ENCODE data around the gene ZMIZ1.
A peak's percentile ranks its signal among the peaks of the same experiment; 100 is the strongest.

Gene ZMIZ1

DNA sequence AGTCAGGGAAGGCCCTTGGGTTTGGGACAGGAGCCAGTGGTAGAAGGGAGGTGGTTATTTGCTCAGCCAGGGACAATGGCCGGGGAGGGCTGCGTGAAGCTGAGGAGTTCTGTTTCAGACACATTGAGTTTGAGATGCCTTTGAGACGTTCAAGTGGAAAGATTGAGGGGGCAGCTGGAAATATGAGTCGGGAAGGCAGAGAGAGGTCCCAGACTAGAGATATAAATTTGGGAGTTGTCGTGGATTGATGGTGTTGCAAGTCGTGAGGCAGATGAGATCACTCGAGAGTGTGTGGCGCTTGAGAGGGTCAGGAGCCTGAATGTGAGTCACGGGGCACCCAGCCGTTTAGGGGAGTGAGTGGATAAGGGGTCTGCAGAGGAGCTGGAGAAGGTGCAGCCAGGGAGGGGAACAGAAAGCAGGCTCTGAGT is 73.3 kb downstream of the ZMIZ1 start:
- DNase-seq = peak; percentile 44

DNA sequence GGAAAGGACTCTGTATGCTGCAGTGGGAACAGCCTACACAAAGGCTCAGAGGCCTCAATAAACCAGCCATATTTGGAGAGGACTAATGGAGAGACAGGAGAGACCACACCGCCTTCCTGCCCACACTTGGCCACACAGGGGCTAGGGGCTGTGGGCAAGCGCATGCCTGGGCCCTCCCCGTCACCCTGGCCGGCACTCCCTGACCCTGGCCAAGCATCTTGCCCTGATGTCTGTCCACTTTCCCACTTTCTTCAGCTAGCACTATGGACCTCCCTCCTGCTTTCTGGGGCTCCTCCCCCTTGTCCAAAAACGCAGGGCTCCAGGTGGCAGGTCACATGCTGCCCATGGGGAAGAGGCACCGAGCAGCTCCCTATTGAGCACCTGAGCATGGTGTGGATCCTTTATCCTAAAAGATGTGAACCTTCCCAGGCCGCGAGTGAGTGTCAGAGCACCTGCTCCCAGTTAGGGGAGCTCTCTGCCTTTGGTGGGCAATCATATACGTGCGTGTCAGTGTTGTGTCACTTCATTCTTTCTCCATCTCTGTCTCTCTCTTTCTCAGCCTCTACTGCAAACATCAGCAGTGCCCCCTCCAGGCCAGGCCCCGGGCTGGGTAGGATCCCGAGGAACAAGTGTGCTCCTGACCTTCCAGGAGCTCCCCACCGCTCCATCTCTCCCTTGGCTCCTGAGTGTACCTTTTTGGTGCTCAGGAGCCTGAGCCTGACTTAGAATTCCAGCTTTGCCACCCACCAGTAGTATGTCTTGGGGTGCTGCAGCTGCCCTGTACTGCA is 74.0 kb downstream of the ZMIZ1 start:
- no peak for DNase-seq

DNA sequence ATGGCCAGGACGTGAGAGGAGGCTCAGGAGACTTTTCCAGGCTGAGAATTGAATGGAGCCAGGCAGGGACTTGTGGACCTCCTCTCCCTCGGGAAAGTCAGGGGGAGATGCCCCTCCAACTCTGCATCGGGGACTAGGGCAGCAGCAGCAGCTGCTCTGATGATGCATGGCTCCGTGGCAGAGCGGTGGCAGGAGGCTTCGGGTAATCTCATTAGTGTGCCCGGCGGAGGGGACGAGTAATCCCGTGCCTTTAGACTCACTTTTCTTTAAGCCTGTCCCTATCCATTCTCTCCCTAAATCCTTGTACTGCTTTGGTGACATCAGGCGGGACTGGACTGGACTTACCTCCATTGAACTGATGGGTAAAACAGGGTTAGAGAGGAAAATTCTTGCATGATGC is 75.1 kb downstream of the ZMIZ1 start:
- DNase-seq = no peak

DNA sequence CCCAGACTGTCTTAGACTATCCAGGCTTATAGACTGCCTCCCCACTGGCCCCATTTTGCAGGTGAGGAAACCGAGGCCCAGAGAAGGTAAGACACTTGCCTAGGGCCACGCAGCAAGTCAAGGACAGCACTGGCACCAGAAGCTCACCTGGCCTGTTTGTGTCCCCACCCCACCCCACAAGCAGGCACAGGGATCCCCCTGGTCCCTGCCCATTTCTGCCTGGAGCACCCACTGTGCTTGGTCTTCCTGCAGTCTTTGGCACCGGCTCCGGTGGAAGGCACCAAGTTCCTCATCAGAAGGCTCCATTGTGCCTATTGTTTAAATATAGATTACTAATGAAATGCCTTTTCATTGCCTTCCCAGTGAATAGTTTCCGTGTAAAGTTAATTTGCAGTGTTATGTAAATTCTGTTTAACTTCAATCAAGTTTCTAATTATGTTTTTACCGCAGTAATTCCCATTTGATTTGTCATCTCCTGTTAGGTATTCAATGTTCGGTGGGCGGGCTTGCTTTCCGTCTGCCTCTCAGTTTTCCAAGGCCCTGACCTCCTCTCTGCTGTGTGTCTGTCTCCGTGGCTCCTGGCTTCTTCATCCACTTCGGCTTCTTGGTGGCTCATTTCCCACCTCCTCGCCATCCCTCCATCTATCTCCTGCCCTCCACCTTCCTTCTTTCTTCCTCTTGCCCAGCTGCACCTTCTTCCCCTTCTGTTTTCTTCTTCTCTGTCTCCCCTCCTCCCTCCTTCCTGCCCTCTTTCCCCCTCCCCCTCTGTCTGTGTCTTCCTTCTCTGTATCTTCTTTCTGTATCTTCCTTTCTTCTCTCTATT is 75.8 kb downstream of the ZMIZ1 start:
- DNase-seq = no peak

DNA sequence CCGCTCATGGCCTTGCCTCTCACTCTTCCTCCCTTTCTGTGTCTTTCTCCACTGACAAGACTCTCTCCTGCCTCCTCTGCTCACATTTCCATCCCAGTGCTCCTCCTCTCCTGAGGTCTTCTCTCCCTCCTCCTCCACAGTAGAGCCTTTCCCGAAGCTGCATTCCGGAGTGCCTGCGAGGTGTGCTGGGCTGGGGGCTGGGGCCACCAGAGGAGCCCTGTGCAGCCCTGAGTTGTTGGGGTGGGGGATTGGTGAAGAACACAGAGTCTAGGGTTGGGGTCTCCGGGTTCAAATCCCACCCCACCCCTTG is 76.4 kb downstream of the ZMIZ1 start:
- DNase-seq = no peak

DNA sequence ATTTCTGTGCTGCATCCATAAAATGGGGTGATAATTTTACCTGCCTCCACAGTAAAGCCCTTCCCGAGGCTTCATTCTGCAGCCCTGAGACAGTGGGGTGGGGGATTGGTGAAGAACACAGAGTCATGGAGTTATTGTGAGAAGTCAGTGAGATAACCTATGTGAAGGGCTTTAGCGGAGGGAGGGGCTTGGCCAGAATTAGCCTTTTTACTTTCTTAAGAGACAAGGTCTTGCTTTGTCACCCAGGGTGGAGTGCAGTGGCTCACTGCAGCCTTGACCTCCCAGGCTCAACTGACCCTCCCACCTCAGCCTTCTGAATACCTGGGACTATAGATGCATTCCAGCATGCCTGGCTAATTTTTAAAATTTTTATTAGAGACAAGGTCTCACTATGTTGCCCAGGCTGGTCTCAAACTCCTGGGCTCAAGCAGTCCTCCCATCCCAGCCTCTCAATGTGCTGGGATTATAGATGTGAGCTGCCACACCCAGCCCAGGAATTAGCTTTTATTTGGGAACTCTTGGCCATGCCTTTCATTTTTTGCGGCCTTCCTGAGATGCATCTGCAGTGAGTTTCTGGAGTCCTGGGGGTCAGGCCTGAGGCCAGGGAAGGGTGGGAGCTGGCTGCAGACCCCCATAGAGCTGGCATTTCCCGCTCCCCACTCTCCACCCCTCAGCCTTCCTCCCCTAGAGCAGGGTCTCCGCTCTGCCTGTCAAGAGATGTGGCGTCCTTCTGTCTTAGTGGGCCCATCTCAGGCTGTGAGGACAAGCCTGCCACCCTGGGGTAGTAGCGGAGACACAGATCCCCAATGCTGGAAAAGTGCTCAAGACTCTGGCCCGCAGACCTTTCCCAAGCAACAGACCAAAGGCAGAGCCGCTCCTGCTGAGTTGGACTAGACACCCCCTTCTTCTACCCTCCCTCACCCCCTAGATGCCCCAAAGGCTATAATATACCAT is 77.0 kb downstream of the ZMIZ1 start:
- no peak for DNase-seq

DNA sequence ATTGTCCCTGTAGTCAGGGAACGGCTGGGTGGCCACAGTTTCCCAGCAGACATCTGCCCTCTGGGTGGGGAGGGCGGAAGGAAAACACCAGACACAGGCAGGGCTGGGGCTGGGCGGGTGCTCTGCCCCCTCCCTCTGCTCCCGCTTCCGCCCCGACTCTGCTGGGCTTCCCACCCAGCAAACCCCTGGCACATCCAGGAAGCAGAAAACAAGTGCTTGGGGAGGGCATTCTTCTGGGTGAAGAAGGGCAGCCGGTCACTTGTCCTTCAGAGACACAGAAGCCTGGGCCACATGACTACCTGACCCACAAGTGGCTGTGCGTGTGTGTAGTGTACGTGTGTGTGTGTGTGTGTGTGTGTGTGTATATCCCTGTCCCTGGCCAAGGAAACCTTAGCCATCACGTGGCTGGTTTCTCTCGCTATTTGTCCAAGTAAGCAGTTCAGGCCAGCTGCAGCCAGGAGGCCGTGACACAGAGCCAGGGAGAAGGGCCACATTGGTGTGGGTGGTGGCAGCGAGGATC is 77.9 kb downstream of the ZMIZ1 start:
- peak; percentile 63 for DNase-seq

DNA sequence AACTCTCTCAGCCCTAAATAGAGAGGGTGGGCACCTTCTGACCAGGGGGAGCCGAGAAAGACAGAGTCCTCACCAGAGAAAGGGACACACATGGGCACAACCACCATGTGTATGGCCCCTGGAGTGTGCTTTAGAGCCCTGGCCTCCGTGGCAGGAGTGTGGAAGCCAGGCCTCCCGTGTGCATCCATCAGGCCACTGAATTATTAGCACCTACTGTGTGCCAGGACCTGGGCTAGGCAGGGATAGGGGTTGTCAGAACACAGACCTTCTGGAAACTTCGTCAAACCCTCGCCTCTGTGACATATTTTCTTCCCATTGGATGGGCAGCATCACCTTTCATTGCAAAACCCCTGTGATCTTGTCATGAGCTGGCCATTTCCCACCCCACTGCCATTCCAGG is 78.5 kb downstream of the ZMIZ1 start:
- DNase-seq = no peak

DNA sequence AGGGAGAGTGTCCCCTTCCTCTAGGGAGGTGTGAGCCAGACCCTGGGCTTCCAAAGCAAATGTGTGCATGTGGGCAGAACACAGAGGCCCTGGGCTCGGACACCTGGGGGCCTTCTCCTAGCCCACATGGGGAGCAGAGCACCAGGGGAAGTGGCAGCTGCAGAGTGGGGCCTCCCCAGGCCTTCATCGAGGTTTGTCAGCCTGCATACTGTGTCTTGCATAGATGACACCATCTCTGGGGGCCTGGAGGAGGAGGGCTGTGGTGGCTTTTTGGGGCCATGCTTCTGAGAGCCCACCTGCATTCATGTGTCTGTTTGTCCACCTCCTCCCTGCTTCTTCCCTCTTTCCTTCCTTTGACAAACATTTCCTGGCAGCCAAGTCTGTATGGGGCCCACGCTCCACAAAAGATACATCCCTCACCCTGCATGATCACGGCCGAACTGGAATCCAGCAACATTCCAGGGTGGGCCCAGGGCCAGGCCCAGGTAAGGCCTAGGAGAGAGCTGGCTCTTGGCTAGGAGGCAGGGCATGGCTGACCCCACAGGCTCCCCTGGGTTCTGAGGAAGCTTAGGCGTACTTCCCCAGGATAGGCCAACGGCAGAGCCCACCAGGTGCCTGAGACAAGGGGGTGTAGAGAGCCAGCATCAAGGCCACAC is 79.2 kb downstream of the ZMIZ1 start:
- DNase-seq = no peak

DNA sequence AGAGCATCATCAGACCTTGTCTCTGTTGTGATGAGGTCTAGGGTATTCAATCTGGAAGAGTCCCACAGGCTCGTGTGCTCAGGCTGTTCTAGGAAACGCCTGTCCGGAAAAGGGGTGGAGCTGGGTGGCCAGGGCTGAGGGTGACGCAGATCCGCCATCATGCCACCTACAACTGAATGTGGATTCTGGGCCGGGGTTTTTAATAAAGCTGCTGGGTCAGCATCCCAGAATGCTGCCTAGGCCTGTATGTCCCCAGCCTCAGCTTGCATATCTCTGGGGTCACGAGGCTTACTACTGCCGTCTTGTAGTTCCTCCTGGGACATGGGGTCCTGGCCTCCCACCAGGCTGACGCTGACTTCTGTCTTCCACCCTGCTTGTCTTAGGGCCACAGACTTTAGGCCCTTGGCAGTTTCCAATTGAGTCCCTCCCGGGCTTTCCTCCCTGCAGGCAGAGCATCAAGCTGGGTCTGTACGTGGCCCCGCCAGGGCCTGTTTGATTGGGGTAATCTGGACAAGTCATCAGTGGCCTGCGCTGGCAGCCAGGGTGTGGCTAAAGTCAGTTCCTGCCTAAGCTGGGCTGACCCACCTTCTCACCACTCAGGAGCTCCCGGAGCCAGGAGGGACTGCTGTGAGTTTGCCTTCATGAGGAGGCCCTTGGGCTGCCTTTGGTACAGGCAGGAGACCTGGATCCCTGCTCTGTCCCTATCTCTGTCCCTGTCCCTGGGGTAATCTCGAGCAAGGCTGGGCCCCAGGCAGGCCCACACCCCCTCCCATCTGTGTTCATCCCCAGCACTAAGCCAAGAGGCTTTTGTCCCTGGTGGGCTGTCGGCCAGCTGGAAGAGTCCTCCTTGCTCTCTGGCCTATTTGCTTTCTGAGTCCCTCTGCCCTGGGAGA is 79.9 kb downstream of the ZMIZ1 start:
- peak; percentile 84 for DNase-seq

DNA sequence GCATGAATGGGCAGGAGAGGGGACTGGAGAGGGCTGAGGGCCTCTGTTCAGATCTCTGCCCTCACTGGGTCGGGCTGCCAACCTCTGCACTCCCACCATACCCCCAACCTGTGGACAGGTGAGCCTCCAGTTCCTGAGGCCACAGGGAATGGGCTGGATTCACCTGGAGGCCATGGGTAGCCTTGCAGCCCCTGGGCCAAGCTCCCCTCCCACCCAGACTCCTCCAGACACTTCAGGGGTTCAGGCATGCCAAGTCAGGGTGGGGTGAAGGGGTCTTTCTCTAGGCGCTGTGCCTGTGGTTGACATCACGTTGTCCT is 80.5 kb downstream of the ZMIZ1 start:
- DNase-seq = no peak

DNA sequence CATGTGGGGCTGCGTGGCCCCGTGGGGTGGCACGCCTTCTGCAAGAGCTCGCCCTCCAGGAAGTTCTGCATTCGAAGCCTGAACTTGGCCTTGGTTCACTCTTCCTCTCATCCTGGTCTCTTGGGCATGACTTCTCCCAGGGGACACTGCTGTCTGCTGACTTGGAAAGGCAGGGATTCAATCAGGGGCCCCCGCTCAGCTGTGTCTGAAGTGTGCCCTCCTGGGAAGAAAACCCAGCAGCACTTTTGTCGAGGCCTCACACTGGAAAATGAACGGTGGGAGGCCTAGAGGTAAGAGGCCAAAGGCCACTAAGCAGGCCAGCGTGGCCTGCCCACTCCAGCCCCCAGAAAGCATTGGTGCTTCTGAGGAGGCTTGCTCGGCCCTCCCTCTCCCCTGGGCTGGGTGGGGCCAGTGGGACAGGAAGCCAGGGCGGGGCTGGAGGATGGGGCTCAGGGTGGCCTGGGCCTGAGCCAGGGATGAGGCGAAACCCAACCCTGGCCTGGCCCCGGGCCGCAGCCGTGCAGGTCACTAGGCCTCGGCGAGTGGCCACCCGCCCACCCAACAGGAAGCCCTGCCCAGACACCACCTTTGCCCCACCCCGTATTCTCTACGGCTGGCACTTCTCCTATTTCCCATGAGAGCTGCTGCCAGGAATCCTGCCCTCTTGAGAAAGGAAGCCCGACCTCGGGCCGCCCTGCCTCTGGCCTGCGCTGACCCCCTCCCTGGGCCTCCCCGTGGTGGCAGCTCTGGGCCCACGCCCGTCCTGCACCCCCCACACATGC is 81.1 kb downstream of the ZMIZ1 start:
- DNase-seq = peak; percentile 92

DNA sequence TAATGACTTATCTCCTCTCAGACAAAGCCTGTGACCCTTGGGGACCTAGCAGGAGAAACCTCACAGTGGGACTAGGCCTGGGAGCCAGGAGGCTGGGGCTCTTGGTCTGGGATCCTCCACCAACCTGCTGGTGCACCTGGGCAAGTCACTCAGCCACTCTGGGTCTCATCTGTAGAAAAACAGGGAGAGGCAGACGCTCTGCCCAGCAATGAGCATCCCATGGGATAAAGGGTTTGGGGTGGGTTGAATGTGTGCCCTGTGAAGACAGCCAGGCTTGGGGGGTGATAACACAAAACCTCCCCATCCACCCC is 81.6 kb downstream of the ZMIZ1 start:
- DNase-seq = no peak

DNA sequence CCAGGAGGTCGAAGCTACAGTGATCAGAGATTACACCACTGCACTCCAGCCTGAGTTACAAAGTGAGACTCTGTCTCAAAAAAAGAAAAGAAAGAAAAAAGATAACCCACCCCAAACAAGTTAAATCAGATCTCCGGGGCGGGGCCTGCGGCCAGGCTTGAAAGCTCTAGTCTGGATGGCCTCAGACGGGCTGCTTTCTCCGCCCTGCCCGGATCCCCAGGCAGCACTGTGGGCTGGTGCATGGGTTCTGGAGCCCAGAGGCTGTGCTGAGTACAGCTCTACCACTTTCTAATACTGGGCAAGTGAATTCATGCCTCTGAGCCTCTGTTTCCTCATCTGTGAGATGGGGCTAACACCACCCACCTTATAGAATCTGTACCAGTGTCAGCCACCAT is 83.7 kb downstream of the ZMIZ1 start:
- no peak for DNase-seq

DNA sequence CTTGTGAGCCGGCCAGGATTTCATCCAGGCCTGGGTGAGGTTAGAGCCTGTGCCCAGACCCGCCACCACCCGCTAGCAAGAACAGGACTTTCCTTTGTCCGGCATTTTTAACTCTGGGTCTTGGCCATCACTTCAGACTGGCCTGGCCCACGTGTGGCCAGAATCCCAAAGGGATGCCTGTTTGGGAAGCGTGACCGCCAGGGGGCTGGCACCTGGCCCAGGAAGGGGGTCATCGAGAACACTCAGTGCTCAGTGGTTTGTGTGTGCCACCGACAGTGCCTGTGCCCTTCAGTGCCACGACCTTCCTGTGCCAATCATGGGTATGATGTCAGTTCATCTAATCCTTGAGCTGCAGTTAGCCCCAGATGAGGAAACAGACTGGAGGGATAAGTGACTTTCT is 85.0 kb downstream of the ZMIZ1 start:
- no peak for DNase-seq

DNA sequence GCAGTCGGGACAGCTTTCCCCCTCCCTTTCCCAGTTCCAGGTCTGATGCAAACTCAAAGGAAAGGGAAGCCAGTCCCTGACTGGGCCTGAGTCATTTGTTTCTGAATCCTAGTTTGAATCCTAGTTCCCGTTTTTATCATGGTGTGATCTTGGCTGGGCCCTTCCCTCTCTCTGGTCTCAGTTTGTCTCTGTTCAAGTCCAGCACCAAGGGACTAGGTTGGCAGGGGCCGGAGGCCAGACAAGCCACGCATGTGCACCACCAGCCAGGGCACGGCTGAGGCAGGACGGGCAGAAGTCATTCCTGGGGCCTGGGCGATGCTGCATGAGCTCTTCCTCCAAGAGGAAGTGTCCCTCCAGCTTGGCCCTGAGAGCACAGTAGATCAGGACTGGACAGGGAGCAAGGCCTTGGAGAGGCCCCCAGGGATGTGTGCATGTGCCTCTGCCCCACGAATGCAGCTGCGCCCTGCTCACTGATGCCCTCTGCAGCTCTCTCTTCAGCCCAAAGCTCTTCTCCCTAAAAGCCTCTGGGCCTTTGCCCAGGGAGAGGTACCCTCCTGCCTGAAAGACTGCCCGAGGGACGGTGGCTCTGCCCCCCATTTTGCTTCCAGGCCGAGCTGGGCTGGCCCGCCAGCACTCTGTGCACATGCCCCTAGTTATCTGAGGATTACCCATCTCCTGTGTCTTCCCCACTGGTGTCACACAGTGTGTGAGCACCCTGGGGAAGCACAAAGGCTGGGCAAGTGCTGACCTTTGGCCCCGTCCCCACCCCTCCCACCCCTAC is 86.7 kb downstream of the ZMIZ1 start:
- peak; percentile 81 for DNase-seq

DNA sequence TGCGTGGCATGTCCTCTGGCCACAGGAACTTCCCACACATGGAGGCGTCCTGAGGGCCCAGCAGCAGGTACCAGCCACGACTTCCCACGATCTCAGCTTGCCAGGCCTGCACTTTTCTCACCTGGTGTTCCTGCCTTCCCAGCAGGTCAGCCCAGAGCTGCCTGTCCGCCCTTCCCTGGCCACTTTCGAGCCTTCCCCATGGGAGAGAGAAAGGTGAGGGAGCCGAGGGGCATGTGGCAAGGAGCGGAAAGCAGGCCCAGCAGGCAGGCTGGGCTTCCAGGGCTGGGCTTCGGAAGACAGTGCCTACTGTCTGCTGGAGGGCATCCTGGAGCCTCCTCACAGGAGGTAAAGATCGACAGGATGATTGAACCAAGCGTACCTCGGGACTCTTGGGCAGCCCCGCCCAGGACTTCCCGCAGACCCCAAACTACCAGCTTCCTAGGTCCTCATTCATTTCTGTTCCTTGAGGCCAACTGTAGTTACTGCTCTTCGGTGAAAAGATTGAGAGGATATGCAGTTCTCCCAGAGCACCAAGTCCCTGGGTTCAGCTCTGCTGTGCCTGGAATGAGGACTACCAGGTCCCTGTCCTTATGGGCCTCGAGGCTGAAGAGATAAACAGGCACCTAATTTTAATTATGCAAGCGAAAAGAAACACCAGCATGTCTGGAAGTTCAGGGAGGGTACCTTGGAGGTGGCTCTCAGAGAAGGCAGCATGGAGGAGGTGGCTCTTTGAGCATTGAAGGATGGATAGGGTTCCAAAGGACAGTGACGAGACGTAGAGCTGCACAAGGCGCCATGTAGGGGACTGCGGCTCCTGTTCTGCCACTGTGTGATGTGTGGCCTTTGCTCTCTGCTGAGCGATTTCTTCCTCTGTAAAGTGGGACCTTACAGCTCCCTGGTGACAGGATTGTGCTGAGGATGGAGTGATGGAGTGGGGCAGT is 87.8 kb downstream of the ZMIZ1 start:
- no peak for DNase-seq

DNA sequence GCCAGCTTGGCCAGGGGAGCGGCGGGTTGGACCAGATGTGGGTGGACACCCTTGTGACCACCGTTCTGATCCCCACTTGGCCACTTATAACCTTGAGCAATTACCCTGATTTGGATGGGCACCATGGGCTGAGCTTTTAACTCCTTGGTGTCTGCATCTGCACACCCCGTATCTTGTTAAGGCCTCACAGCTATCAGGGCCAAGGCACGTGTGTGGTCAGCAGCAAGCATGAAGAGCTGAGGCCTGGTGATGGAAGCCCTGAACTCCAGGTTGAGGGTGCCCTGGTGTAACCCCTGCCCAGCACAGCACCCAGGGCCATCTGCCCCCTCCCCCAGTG is 89.2 kb downstream of the ZMIZ1 start:
- no peak for DNase-seq

All from inflammatory macrophage treated with lipopolysaccharide for 4 hours (primary cell).